Measurements from ENCODE around the gene LFNG. TPM values are rescaled to one million over a fixed set of nuclear protein-coding genes. Genes with fewer than 3 reads are reported as not detected.
A peak's percentile ranks its signal among the peaks of the same experiment; 100 is the strongest.

Gene LFNG
- total and polyA plus RNA-seq, 9 of the 15 experiments (the other 6 are each of a cell fraction or from before 2014, with no cell fraction given), result 0.03 to 0.89 (median 0.25) TPM; not detected in 1

DNA sequence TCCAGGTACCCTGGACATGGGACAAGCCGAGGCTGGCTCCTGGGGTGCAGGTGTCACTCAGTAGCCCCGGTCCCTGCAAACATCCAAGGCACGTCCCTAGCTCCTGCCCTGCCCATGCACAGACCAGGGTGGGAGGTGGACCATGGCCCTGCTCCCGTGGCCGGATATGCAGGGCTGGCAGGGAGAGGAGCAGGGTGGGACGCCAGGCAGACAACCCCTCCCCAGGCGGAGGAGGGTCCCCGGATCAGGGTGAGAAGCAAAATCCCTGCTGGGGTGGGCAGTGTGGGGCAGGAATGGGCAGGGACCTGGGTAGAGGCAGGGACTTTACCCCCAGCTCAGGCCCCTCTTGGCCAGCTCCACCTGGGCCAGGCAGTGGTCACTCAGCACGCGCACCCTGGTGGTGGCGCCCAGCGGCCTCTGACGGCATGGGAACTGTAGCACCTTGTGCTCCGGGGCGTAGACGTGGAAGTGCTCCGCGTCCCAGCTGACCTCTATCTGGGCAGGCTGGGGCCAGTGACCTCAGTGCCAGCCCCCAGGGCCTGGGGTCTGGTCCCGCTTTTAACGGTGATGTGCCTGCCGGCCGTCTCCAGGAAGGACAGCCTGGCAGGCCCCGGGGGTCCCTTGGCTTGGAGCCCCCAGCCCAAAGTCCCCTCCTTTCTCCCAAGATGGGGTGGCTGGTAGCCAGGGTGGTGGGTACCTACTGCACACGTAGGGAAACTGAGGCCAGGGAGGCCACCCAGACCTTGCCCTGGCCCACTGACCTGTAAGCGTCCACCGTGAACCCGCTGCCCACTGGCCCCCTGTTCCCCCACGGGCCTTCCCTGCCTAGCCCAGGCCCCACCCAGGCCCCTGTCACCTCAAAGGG lies 44.5 kb upstream of the LFNG start (continued):
- TF ChIP-seq CTCF (IDR thresholded peaks at IDR 0.05 in 2 of 3, conservative IDR thresholded peaks at IDR 0.05 in 1 of 3; ENCODE audit: insufficient read depth in 2 of 3, low read depth in 1 of 3, low read length in 3 of 3) (peak in 2 of 3 experiments; percentile 41 to 50; a peak in 3 of 6 replicates), ZNF408 (CRISPR knock-in tag; IDR thresholded peaks at IDR 0.05; ENCODE audit: low read depth) (no peak), ZNF695 (CRISPR knock-in tag; IDR thresholded peaks at IDR 0.05) (no peak), GTF2B (IDR thresholded peaks at IDR 0.05; ENCODE audit: extremely low read depth, insufficient read length) (no peak), EP300 (IDR thresholded peaks at IDR 0.05; ENCODE audit: low read length) (no peak), NFE2L1 (tag; IDR thresholded peaks at IDR 0.05; ENCODE audit: borderline replicate concordance, low read depth) (no peak), MCM7 (IDR thresholded peaks at IDR 0.05) (no peak), KHSRP (IDR thresholded peaks at IDR 0.05) (no peak), SNIP1 (IDR thresholded peaks at IDR 0.05; ENCODE audit: low read depth) (no peak), RERE (CRISPR knock-in tag; IDR thresholded peaks at IDR 0.05; ENCODE audit: borderline replicate concordance) (no peak), CC2D1A (IDR thresholded peaks at IDR 0.05) (no peak)
- TF ChIP-seq, protein P1, sequence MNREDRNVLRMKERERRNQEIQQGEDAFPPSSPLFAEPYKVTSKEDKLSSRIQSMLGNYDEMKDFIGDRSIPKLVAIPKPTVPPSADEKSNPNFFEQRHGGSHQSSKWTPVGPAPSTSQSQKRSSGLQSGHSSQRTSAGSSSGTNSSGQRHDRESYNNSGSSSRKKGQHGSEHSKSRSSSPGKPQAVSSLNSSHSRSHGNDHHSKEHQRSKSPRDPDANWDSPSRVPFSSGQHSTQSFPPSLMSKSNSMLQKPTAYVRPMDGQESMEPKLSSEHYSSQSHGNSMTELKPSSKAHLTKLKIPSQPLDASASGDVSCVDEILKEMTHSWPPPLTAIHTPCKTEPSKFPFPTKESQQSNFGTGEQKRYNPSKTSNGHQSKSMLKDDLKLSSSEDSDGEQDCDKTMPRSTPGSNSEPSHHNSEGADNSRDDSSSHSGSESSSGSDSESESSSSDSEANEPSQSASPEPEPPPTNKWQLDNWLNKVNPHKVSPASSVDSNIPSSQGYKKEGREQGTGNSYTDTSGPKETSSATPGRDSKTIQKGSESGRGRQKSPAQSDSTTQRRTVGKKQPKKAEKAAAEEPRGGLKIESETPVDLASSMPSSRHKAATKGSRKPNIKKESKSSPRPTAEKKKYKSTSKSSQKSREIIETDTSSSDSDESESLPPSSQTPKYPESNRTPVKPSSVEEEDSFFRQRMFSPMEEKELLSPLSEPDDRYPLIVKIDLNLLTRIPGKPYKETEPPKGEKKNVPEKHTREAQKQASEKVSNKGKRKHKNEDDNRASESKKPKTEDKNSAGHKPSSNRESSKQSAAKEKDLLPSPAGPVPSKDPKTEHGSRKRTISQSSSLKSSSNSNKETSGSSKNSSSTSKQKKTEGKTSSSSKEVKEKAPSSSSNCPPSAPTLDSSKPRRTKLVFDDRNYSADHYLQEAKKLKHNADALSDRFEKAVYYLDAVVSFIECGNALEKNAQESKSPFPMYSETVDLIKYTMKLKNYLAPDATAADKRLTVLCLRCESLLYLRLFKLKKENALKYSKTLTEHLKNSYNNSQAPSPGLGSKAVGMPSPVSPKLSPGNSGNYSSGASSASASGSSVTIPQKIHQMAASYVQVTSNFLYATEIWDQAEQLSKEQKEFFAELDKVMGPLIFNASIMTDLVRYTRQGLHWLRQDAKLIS (CRISPR knock-in tag; IDR thresholded peaks at IDR 0.05), result no peak
- TF ChIP-seq, protein P2, sequence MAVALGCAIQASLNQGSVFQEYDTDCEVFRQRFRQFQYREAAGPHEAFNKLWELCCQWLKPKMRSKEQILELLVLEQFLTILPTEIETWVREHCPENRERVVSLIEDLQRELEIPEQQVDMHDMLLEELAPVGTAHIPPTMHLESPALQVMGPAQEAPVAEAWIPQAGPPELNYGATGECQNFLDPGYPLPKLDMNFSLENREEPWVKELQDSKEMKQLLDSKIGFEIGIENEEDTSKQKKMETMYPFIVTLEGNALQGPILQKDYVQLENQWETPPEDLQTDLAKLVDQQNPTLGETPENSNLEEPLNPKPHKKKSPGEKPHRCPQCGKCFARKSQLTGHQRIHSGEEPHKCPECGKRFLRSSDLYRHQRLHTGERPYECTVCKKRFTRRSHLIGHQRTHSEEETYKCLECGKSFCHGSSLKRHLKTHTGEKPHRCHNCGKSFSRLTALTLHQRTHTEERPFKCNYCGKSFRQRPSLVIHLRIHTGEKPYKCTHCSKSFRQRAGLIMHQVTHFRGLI (CRISPR knock-in tag; IDR thresholded peaks at IDR 0.05), result no peak
